Subcutaneous adipose tissue (tissue), 4 donors: ENCODE data around the gene PUS3. TPM values are rescaled to one million over a fixed set of nuclear protein-coding genes. Genes with fewer than 3 reads are reported as not detected.

Experiments used
- CTCF ChIP-seq: fragments of 450-650 bp; IDR thresholded peaks from one replicate; pipeline ENCODE4 v1.5.1; 2016; ENCODE audit warnings: low read depth, mild to moderate bottlenecking, control low read depth, antibody characterized with exemption, moderate library complexity
- total RNA-seq, 4 donors: library from RNA; depleted of rRNA; stranded (reverse); fragments of >200 nt; gene quantifications; one replicate each; pipeline ENCODE4 v1.1.0, GENCODE V29; 2016

PUS3 gene
- total RNA-seq, 4 donors from 2014 or later, result 5.5 to 13.4 (median 8.7) TPM

- no peak for TF ChIP-seq CTCF
These were observed 15.4 kb downstream of the PUS3 start, which contains the start of gene HYLS1 for GRCh38 chr11:125887373-125888324. Gene HYLS1 (plus strand): TSS chr11:125887668. CDS start chr11:125899369, 11,701 bp downstream.

- TF ChIP-seq CTCF, result no peak
These were observed 16.0 kb downstream of the PUS3 start for GRCh38 chr11:125886997-125887372.

- TF ChIP-seq CTCF, result no peak
These were observed 19.6 kb downstream of the PUS3 start for GRCh38 chr11:125883375-125883774.

GRCh38 chr11:125881291-125881690, 21.7 kb downstream of the PUS3 start:
- TF ChIP-seq CTCF, result no peak

- TF ChIP-seq CTCF, result no peak
These were observed 28.4 kb downstream of the PUS3 start for GRCh38 chr11:125874556-125875124.

- no peak for TF ChIP-seq CTCF
These were observed 29.0 kb downstream of the PUS3 start for GRCh38 chr11:125873881-125874555.

GRCh38 chr11:125872138-125872491, 30.9 kb downstream of the PUS3 start:
- TF ChIP-seq CTCF, result no peak
